Hypothalamus (tissue), 51 donors: Measurements from ENCODE around the gene AMPD3.

Experiments
- DNase-seq, 51 donors: peaks; one replicate each; lab custom pipeline; 2025; lab: John Stamatoyannopoulos, UW

Gene AMPD3

DNA sequence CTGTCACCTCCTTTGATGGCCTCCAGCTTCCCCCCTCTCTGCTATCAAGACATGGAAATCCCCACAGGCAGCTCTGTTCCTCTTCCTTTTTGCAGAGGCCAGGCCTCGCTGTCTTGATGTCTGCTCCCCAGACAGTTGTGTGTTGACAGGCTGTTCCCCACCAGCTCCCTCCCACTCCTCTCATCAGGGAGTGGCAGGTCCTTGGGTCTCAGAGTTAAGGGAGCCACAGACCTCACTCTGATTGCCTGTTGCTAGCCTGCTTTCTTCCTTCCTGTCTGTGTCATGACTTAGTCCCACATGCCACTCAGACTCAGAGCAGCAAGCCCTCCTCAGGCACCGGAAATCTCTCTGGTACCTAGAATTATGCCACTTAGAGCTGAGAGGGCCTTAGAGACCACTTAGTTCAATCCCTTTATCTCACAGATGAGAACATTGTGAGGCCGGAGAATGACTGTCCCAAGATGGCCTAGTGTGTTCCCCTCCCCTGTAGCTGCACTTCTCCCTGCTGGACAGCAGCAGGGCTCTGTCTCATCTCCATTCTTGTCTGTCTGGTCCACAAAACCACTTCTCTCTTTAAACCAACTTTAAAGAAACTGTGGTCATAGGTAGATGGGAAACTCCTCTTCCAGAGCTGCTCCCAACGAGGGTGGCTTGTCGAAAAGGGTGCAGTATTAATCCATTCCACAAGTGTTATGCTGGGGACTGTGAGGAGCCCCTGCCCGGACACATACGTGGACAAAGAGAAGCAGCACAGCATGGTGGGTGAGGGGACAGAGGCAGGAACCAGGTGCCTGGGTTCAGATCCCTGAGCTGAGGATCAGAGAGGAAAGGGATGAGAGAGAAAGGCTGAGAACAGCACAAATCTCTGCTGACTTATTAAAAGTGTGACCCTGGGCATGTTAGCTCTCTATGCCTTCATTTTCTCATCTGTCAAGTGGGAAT, 4.2 kb downstream of the AMPD3 start:
- peak in 5 of 51 donors; percentile 9 to 30 (median 16) for DNase-seq

DNA sequence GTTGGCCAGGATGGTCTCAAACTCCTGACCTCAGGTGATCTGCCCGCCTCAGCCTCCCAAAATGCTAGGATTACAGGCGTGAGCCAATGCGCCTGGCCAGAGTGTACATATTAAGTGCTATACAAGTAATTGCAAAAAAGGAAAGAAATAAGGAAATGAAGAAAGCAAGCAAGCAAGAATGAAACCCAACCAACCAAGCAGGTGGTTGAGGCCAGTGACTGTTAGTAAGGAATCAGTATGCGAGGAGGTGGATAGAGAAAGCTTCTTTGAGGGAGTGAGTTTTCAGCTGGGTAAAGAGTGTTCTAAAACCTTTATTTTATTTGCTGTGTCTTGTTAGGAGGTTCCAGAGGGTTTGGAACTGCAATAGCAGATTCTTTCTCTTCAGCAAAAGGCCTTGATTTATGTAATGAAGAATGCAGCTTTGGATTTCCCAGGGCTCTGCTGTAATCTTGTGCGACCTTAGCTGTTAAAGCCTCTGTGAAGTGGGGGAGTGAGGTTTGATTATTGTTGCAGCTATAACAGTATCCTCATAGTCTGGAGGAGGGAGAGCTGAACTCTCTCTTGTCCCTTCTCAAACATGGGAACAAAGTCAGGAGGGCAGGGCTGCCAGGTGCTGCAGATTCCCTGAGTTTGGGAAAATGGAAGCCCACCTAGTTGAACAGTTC, 5.7 kb downstream of the AMPD3 start:
- no peak for DNase-seq

- no peak for DNase-seq
Measured at GRCh38 chr11:10461276-10461790, 6.3 kb downstream of the AMPD3 start.

- DNase-seq: no peak
Measured at GRCh38 chr11:10462746-10463300, 7.8 kb downstream of the AMPD3 start.

- DNase-seq: no peak
Measured at GRCh38 chr11:10473371-10473770, 18.3 kb downstream of the AMPD3 start.

DNA sequence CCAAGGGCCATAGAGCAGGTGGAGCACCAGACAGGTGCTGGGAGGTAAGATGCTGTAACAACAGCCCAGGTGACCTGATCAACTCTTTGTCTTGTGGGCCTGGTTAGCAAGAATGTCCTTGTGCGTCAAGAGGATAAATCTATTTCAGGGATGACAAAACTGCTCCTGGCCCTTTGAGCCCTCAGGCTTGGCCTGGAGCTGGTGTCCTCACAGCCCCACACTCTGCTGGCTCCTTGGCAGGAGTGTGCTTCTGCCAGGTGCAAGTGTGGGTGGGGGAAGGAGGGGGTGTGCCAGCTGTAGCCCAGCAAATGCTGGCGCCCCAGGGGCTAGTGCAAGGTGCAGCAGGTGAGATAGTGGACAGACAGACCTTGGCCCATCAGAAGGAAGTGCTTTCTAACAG, 19.5 kb downstream of the AMPD3 start:
- no peak for DNase-seq

DNA sequence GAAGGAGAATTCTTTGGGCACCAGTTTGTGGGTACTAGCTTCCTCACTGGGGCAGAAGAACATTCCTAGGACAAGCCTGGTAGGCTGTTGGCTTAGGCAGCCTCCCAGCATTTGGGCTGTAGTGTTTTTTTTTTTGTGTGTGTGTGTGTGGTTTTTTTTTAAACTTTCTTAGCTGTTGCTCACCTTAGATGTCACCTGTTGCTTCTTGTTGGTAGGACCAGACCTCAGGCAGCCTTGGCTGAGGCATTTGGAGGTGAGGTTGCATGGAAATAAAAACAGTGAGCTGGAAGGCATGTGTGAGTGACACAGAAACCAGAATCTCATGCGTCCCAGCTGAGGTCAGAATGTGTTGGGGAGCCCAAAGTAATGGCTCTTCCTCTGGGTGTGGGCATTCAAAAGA, 21.3 kb downstream of the AMPD3 start:
- DNase-seq: no peak

- DNase-seq: no peak
Measured at GRCh38 chr11:10476927-10477689, 22.0 kb downstream of the AMPD3 start.

- DNase-seq: no peak
Measured at GRCh38 chr11:10477690-10478046, 22.6 kb downstream of the AMPD3 start.

DNA sequence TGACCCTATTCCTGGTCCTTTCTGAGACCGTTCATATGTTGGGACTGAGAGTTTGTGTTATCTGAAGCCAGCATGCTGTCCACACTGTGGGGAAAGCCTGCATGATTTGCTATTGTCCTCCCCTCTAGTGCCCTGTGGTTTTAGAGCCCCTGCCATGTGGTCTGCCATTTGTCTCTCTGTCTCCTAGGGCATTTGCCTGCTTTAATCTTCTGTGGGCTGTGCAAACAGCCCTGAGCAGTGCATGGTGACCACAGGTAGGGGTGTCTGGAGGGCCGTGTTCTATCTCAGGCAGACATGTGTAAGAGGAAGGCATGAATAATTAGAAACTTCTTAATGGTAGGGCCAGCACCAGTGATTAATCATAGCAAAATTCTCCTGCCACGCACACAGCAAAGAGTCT, 23.0 kb downstream of the AMPD3 start:
- DNase-seq: no peak

DNA sequence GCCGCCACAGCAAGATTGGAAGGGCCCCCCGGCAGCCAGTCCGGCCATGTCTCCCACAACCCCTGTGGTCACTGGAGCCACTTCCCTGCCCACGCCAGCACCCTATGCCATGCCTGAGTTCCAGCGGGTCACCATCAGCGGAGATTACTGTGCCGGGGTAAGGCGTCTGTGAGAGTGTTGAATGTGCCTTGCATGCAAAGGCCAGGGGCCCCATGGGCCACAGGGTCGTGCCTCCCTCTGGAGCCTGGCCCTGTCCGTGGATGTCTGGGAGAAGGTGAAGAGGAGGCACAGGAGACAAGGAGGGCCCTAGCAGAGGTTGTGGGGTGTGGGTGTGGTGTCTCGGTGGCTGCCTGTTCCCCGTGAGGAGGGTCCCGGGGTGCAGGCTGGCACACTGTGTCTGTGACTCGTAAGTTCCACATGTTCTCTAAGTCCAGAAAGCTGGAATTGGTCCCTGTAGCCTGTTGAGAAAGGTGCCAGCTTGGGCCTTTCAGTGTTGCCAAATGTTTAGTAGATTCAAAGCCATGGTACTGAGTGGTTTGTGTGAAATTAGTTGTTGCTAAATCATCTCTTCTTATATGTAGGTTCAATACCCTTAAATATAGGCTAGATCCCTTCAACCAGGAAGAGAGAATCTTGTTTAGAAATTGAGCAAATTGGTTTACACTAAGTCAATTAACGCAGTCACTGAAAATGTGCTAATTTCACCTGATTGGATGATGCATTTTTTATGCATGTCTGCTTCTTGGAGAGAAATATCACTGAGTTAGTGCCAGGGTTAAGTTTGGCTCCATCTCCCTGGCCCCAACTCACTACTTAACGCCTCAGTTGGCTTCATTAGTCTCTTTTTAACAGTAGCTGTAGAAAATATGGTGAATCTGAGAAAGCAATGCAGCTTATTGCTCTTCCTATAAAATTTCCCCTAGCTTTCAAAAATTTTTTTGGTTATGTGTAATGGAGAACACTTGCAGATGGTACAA, 23.8 kb downstream of the AMPD3 start:
- DNase-seq: peak in 4 of 51 donors; percentile 13 to 43 (median 32)

DNA sequence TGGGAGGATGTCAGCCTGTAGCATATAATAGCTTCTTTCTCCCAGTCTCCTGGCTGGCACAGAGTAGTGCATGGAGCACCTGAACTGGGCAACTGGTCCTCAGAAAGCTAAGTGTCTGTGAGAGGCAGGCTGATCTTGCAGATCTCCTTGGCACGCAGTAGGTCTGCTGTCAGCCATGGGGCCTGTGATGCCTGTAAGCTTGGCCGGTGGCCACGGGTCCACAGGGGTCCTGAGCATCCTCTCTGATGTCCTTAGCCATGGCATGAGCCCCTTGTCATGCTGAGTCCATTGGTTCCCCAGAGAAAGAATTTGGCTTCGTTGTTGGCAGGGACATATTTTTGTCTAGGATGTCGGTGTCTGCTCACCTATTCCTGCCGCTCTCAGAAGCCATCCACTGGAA, 25.0 kb downstream of the AMPD3 start:
- DNase-seq: no peak

- DNase-seq: no peak
Measured at GRCh38 chr11:10480760-10481159, 25.7 kb downstream of the AMPD3 start.

- DNase-seq: no peak
Measured at GRCh38 chr11:10481560-10482349, 26.7 kb downstream of the AMPD3 start.

DNA sequence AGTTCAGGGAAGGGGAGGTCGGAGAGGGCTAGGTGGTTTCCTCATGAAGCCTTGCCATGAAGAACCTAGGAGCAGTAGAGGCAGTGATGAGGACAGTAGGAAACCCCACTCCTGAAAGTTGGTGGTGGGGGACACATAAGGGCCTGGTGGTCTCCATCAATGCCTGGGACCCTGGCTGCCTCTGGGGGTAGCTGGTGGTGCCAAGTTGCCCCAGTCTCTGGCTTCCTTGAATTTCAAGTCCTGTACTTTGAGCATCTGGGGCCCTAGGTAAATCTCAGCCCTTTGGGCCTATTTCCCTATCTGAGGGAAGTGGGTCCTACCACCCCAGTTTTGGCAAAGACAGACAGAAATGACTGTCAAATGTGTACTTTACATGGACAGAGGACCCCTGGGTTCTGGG, 28.1 kb downstream of the AMPD3 start:
- DNase-seq: no peak

- no peak for DNase-seq
Measured at GRCh38 chr11:10483584-10483983, 28.5 kb downstream of the AMPD3 start.

- no peak for DNase-seq
Measured at GRCh38 chr11:10484461-10485180, 29.6 kb downstream of the AMPD3 start.

- no peak for DNase-seq
Measured at GRCh38 chr11:10485646-10486045, 30.6 kb downstream of the AMPD3 start.
